HFFc6 (cell line): ENCODE measurements around the gene PLCL1. TPM values are rescaled to one million over a fixed set of nuclear protein-coding genes. Genes with fewer than 3 reads are reported as not detected.

Experiments
- DNase-seq: peaks from one replicate; pipeline ENCODE4 v3.0.0-alpha.2; 2018
- H3K27ac Mint-ChIP-seq: 2 replicates; pipeline ENCODE4 v1.8.0; 2020; ENCODE audit warnings: mild to moderate bottlenecking, mixed read lengths
- H3K27me3 Mint-ChIP-seq: 2 replicates; pipeline ENCODE4 v1.8.0; 2021; ENCODE audit warnings: mild to moderate bottlenecking, moderate library complexity, mixed read lengths; ENCODE audit not compliant: insufficient read depth
- H3K36me3 Mint-ChIP-seq: 2 replicates; pipeline ENCODE4 v1.8.0; 2021; ENCODE audit warnings: low read depth, mixed read lengths
- H3K4me1 Mint-ChIP-seq: 2 replicates; pipeline ENCODE4 v1.8.0; 2020; ENCODE audit warnings: low read depth, mixed read lengths
- H3K4me3 Mint-ChIP-seq: 2 replicates; pipeline ENCODE4 v1.8.0; 2020; ENCODE audit warnings: mild to moderate bottlenecking, moderate library complexity, mixed read lengths
- H3K9me3 Mint-ChIP-seq: 2 replicates; pipeline ENCODE4 v1.8.0; 2020; ENCODE audit warnings: mild to moderate bottlenecking, mixed read lengths
- total RNA-seq, 6 experiments: library from RNA; stranded (reverse); fragmentation: NEBNext Ultra II Directional; extraction: Animal tissue kit (Norgen Biotek cat#: 25700); gene quantifications; 2 replicates in 1 of 6; 3 replicates in 5 of 6; pipeline ENCODE4 v1.2.3, GENCODE V29; 2021
- TF ChIP-seq, protein P1 (sequence below): fragments of 200-600 bp; sonication (generic); IDR thresholded peaks from 2 replicates; pipeline ENCODE4 v1.5.0; 2021; ENCODE audit warnings: antibody characterized with exemption, mild to moderate bottlenecking

PLCL1 gene
- total RNA-seq, 6 experiments from 2014 or later, result 0.03 to 0.14 (median 0.12) TPM; not detected in 2

DNA sequence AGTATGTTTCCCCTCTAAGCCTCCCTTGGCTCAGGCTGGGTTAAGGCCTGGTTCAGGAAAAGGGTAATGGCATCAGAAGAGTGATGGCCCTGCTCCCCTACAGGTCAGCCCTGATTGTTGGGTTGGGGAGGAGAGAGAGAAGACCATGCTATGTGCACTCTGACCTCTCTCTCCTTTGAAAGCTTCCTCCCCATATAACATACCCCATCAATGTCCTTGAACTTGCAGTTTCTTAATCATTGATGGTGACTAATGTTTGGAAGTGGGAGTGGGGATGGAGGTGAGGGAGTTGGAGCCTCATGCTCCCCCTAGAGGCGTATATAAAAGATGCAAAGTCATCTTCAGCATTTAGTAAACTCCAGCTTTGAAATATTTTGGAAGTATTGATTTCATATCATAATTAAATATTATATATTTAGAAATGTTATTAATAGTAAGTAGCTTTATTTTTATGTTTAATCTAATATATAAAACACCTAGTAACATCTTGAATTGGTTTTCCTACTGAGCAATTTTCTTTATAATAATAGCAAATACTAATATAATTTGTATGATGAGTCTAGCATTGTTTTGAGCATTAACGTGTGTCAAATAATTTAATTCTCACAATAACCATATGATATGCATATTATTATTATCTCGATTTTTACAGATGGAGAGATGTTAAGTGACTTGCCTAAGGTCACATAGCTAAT is 8.8 kb downstream of the PLCL1 start:
- TF ChIP-seq, protein P1, sequence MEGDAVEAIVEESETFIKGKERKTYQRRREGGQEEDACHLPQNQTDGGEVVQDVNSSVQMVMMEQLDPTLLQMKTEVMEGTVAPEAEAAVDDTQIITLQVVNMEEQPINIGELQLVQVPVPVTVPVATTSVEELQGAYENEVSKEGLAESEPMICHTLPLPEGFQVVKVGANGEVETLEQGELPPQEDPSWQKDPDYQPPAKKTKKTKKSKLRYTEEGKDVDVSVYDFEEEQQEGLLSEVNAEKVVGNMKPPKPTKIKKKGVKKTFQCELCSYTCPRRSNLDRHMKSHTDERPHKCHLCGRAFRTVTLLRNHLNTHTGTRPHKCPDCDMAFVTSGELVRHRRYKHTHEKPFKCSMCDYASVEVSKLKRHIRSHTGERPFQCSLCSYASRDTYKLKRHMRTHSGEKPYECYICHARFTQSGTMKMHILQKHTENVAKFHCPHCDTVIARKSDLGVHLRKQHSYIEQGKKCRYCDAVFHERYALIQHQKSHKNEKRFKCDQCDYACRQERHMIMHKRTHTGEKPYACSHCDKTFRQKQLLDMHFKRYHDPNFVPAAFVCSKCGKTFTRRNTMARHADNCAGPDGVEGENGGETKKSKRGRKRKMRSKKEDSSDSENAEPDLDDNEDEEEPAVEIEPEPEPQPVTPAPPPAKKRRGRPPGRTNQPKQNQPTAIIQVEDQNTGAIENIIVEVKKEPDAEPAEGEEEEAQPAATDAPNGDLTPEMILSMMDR, result peak; percentile 81
- no peak overlapping the region for H3K4me3 Mint-ChIP-seq
- H3K27ac Mint-ChIP-seq, result no peak overlapping the region
- no peaks in the 10 kb centered on the region for H3K4me1 Mint-ChIP-seq
- peak; percentile 41 for DNase-seq
- H3K36me3 Mint-ChIP-seq, result no peaks in the 10 kb centered on the region
- H3K27me3 Mint-ChIP-seq, result no peaks in the 10 kb centered on the region
- H3K9me3 Mint-ChIP-seq, result no peaks in the 10 kb centered on the region

DNA sequence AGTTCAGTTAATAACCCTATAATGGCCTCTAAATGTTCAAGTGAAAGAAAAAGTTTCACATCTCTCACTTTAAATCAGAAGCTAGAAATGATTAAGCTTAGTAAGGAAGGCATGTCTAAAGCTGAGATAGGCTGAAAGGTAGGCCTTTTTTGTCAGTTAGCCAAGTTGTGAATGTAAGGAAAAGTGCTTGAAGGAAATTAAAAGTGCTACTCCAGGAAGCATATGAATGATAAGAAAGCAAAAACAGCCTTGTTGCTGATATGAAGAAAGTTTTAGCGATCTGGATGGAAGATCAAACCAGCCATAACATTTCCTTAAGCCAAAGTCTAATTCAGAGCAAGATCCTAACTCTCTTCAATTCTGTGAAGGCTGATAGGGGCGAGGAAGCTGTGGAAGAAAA is 10.1 kb downstream of the PLCL1 start:
- no peaks in the 10 kb centered on the region for H3K4me1 Mint-ChIP-seq
- H3K36me3 Mint-ChIP-seq, result no peaks in the 10 kb centered on the region
- TF ChIP-seq, protein P1, result no peak
- DNase-seq, result no peak
- H3K9me3 Mint-ChIP-seq, result no peaks in the 10 kb centered on the region
- no peak overlapping the region for H3K4me3 Mint-ChIP-seq
- H3K27me3 Mint-ChIP-seq, result peaks cover 2% of the 10 kb centered on the region; the same call in 1 of the 2 replicates
- no peak overlapping the region for H3K27ac Mint-ChIP-seq

DNA sequence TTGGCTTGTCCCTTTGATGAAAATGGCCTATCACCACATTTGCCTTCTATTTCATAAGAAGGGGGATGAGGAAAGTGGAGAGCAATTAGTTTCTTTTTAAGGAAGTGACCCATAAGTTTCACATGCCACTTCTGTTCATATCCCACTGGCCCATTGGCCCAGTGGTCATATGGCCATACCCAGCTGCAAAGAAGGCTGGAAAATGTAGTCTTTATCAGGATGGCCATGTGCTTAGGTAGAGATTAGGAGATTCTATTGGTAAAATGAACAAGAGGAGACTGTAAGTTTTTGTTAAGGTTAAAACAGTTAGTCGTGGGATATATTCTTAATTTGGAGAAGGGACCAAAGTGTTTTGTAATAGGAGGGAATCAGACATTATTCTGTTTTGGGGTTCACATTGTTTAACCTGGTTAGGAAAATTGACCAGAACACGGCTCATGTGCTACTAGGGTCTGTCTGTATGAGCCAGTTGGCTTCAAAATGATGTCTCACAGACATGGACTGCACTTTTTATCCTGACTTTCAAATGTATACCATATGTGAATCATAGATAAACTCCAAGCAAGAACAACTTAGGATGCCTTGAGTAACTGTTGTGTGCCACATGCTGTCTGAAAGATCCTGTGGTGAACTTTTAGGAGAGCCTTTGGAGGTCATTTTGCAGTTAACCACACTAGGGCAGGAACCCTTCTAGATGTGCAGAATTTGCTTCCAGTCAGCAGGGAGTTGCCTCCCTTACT is 17.3 kb downstream of the PLCL1 start:
- H3K36me3 Mint-ChIP-seq, result no peaks in the 10 kb centered on the region
- H3K27me3 Mint-ChIP-seq, result peaks cover 2% of the 10 kb centered on the region; the same call in 1 of the 2 replicates
- no peak overlapping the region for H3K27ac Mint-ChIP-seq
- H3K9me3 Mint-ChIP-seq, result no peaks in the 10 kb centered on the region
- no peaks in the 10 kb centered on the region for H3K4me1 Mint-ChIP-seq
- H3K4me3 Mint-ChIP-seq, result no peak overlapping the region
- TF ChIP-seq, protein P1, result no peak
- DNase-seq, result no peak

DNA sequence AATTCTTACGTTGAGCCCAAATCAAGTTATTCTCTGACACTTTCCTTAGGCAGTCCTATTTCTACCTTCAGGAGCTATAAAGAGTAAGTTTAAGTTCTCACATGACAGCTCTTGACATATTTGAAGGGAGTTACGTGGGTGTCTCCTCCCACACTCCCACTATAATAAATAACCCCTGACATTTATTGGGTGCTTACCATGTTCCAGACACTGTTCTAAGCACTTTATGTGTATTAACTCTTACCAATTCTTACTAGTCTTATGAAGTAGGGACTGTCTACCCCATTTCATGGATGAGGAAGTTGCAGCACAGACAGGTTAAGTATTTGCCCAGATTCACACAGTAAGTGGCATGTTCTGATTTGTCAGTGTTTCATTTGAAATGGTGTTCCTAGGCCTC is 17.9 kb downstream of the PLCL1 start:
- no peak for DNase-seq

DNA sequence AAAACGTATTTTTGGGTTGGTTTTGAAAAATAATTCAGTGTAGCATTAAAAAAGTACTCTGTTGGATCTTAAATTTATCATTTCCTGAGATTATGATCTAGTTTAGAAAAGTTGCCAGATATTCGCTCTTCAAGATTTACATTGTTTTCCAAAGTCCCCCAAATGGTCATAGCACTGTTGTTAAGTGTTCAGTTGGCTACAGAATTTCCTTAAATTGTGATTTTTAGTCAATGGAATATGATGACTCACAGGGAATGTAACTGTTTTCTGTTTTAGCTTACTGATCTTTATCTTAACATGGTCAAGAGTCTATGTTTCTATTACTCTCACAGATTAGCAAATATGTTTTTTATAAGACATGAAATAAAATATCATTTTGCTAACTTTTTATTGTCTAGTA is 23.2 kb downstream of the PLCL1 start:
- Mint-ChIP-seq H3K27me3 (peaks cover 6% of the 10 kb centered on the region; the same call in 1 of the 2 replicates), H3K4me1 (peaks cover 9% of the 10 kb centered on the region; the same call in 1 of the 2 replicates), H3K27ac (no peak overlapping the region), H3K4me3 (no peak overlapping the region), H3K36me3 (no peaks in the 10 kb centered on the region), H3K9me3 (peaks cover 5% of the 10 kb centered on the region)
- TF ChIP-seq, protein P1, result no peak
- DNase-seq, result no peak

More for the DNA sequence above, 17.9 kb downstream of the PLCL1 start:
- Mint-ChIP-seq H3K27ac (no peak overlapping the region), H3K27me3 (peaks cover 2% of the 10 kb centered on the region; the same call in 1 of the 2 replicates), H3K4me1 (peaks cover 3% of the 10 kb centered on the region; the same call in 1 of the 2 replicates), H3K4me3 (no peak overlapping the region), H3K36me3 (no peaks in the 10 kb centered on the region), H3K9me3 (no peaks in the 10 kb centered on the region)
- TF ChIP-seq, protein P1, result no peak
